ENCODE measurements around the gene PPP1R26. TPM values are rescaled to one million over a fixed set of nuclear protein-coding genes. Genes with fewer than 3 reads are reported as not detected.

Gene PPP1R26
- total and polyA plus RNA-seq, 2 of the 13 experiments (the other 11 are each of a cell fraction or from before 2014, with no cell fraction given): 8.6 to 11.6 TPM

DNA sequence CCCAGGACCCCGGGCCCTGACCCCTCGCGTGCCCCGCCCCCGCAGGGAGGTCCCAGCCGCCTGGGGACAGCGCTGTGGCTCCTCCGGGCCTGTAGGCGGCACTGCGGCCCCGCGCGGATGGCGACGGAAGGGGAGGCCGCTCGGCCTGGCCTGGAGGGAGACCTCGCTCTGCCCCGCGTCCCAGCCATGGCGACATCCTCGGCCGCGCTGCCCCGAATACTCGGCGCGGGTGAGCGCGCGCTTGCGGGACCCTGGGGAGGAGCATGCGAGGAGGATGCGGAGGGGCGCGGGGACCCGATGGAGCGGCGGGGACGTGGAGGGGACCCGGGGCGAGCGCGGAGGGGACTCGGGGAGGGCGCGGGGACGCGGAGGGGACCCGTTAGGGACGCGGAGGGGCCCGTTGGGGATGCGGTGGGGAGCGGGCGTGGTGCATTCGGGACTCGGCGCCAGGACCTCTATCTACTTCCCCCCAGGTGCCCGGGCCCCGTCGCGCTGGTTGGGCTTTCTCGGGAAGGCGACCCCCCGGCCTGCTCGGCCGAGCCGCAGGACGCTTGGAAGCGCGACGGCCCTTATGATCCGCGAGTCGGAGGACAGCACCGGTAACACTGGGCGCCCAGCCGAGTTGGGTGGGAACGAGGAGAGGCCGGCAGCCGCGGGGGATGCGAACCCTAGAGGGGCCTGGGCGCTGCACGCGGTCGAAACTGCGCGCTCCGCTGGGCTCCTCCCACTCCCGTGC, 21.1 kb downstream of the PPP1R26 start, which contains the start of gene MRPS2 (continued):
- TF ChIP-seq, protein P1, sequence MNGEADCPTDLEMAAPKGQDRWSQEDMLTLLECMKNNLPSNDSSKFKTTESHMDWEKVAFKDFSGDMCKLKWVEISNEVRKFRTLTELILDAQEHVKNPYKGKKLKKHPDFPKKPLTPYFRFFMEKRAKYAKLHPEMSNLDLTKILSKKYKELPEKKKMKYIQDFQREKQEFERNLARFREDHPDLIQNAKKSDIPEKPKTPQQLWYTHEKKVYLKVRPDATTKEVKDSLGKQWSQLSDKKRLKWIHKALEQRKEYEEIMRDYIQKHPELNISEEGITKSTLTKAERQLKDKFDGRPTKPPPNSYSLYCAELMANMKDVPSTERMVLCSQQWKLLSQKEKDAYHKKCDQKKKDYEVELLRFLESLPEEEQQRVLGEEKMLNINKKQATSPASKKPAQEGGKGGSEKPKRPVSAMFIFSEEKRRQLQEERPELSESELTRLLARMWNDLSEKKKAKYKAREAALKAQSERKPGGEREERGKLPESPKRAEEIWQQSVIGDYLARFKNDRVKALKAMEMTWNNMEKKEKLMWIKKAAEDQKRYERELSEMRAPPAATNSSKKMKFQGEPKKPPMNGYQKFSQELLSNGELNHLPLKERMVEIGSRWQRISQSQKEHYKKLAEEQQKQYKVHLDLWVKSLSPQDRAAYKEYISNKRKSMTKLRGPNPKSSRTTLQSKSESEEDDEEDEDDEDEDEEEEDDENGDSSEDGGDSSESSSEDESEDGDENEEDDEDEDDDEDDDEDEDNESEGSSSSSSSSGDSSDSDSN (CRISPR knock-in tag; IDR thresholded peaks at IDR 0.05): peak; percentile 80; the same call in 1 of the 2 replicates
- TF ChIP-seq ZBTB1 (CRISPR knock-in tag; IDR thresholded peaks at IDR 0.05; ENCODE audit: borderline replicate concordance) (no peak), KLF15 (CRISPR knock-in tag; IDR thresholded peaks at IDR 0.05; ENCODE audit: borderline replicate concordance) (no peak), CEBPB (IDR thresholded peaks at IDR 0.05; ENCODE audit: borderline replicate concordance, low read depth, low read length) (no peak), ZKSCAN1 (IDR thresholded peaks at IDR 0.05; ENCODE audit: low read length) (no peak), GABPA (IDR thresholded peaks at IDR 0.05; ENCODE audit: low read depth, low read length) (no peak), GABPA (CRISPR knock-in tag; IDR thresholded peaks at IDR 0.05; ENCODE audit: low read depth) (no peak), NFYB (CRISPR knock-in tag; IDR thresholded peaks at IDR 0.05) (no peak; the same call in 1 of the 2 replicates), ZNF30 (CRISPR knock-in tag; IDR thresholded peaks at IDR 0.05) (no peak), IKZF4 (CRISPR knock-in tag; IDR thresholded peaks at IDR 0.05; ENCODE audit: borderline replicate concordance, low read depth, not compliant biosample characterization) (peak; percentile 79), TP53 (CRISPR knock-in tag; conservative IDR thresholded peaks at IDR 0.05) (no peak), ZSCAN31 (CRISPR knock-in tag; IDR thresholded peaks at IDR 0.05; ENCODE audit: low read depth) (peak; percentile 95), RFX5 (IDR thresholded peaks at IDR 0.05; ENCODE audit: low read depth, low read length) (no peak), ELK4 (CRISPR knock-in tag; IDR thresholded peaks at IDR 0.05; ENCODE audit: borderline replicate concordance) (no peak), HINFP (CRISPR knock-in tag; IDR thresholded peaks at IDR 0.05; ENCODE audit: low read depth) (peak; percentile 36; the same call in 1 of the 2 replicates), RBM22 (optimal IDR thresholded peaks at IDR 0.05; ENCODE audit: low read length) (no peak), MAFG (CRISPR knock-in tag; IDR thresholded peaks at IDR 0.05) (no peak), YEATS2 (CRISPR knock-in tag; IDR thresholded peaks at IDR 0.05; ENCODE audit: borderline replicate concordance) (peak; percentile 89)
- TF ChIP-seq, protein P2, sequence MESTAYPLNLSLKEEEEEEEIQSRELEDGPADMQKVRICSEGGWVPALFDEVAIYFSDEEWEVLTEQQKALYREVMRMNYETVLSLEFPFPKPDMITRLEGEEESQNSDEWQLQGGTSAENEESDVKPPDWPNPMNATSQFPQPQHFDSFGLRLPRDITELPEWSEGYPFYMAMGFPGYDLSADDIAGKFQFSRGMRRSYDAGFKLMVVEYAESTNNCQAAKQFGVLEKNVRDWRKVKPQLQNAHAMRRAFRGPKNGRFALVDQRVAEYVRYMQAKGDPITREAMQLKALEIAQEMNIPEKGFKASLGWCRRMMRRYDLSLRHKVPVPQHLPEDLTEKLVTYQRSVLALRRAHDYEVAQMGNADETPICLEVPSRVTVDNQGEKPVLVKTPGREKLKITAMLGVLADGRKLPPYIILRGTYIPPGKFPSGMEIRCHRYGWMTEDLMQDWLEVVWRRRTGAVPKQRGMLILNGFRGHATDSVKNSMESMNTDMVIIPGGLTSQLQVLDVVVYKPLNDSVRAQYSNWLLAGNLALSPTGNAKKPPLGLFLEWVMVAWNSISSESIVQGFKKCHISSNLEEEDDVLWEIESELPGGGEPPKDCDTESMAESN (CRISPR knock-in tag; conservative IDR thresholded peaks at IDR 0.05): peak; percentile 67
- TF ChIP-seq, protein P3, sequence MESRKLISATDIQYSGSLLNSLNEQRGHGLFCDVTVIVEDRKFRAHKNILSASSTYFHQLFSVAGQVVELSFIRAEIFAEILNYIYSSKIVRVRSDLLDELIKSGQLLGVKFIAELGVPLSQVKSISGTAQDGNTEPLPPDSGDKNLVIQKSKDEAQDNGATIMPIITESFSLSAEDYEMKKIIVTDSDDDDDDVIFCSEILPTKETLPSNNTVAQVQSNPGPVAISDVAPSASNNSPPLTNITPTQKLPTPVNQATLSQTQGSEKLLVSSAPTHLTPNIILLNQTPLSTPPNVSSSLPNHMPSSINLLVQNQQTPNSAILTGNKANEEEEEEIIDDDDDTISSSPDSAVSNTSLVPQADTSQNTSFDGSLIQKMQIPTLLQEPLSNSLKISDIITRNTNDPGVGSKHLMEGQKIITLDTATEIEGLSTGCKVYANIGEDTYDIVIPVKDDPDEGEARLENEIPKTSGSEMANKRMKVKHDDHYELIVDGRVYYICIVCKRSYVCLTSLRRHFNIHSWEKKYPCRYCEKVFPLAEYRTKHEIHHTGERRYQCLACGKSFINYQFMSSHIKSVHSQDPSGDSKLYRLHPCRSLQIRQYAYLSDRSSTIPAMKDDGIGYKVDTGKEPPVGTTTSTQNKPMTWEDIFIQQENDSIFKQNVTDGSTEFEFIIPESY (CRISPR knock-in tag; IDR thresholded peaks at IDR 0.05): peak; percentile 77

Data from HepG2 (cell line).